ENCODE results near the gene POLR2I. TPM values are rescaled to one million over a fixed set of nuclear protein-coding genes. Genes with fewer than 3 reads are reported as not detected.

The POLR2I gene
- total RNA-seq, 1 donor from 2014 or later: 62.2 TPM

DNA sequence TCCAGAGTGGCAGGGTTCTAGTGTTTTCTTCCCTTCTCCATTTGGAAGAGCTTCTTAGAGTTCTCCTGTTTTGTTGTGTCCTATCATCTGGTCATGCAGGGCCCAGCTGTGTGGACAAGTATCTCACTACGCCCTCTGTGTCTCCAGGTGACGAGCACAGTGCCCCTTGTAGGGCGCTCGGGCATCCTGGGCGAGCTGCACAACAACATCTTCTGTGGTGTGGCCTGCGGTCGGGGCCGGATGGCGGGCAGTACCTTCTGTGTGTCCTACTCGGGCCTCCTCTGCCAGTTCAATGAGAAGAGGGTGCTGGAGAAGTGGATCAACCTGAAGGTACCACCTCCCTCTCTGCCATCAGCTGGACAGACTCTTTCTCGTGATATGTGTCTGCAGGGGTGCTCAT, 47.0 kb downstream of the POLR2I start:
- H3K4me3 Mint-ChIP-seq (ENCODE audit: unreplicated experiment): no peak overlapping the region

DNA sequence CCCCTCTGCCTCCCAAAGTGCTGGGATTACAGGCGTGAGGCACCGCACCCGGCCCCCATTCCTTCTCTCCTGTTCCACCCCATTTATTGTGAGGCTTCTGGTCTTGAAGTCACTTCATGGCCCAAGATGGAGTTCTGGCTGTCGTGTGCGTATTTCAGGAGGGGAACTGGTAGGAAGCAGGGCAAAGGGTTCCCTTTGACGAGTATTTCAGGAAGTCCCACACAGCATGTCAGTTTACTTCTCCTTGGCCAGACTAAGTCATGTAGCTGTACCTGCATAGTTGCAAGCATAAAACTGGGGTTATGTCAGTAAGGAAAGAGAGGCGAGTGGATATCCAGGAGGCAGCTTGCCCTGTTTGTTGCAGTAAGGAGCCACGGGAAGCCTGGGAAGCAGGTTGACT, 49.8 kb downstream of the POLR2I start:
- Mint-ChIP-seq H3K27ac (ENCODE audit: unreplicated experiment) (no peak overlapping the region), H3K27me3 (ENCODE audit: unreplicated experiment) (no peaks in the 10 kb centered on the region), H3K9me3 (ENCODE audit: unreplicated experiment) (no peaks in the 10 kb centered on the region), H3K4me3 (ENCODE audit: unreplicated experiment) (no peak overlapping the region), H3K36me3 (ENCODE audit: unreplicated experiment) (peaks cover 5% of the 10 kb centered on the region), H3K4me1 (ENCODE audit: unreplicated experiment) (no peaks in the 10 kb centered on the region)
- TF ChIP-seq, protein P1, sequence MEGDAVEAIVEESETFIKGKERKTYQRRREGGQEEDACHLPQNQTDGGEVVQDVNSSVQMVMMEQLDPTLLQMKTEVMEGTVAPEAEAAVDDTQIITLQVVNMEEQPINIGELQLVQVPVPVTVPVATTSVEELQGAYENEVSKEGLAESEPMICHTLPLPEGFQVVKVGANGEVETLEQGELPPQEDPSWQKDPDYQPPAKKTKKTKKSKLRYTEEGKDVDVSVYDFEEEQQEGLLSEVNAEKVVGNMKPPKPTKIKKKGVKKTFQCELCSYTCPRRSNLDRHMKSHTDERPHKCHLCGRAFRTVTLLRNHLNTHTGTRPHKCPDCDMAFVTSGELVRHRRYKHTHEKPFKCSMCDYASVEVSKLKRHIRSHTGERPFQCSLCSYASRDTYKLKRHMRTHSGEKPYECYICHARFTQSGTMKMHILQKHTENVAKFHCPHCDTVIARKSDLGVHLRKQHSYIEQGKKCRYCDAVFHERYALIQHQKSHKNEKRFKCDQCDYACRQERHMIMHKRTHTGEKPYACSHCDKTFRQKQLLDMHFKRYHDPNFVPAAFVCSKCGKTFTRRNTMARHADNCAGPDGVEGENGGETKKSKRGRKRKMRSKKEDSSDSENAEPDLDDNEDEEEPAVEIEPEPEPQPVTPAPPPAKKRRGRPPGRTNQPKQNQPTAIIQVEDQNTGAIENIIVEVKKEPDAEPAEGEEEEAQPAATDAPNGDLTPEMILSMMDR (IDR thresholded peaks at IDR 0.05): no peak
- no peak for DNase-seq (ENCODE audit: extremely low spot score, unreplicated experiment)

More for the DNA sequence above, 47.0 kb downstream of the POLR2I start:
- Mint-ChIP-seq H3K27me3 (ENCODE audit: unreplicated experiment) (no peaks in the 10 kb centered on the region), H3K9me3 (ENCODE audit: unreplicated experiment) (no peaks in the 10 kb centered on the region), H3K4me1 (ENCODE audit: unreplicated experiment) (peaks cover 6% of the 10 kb centered on the region), H3K27ac (ENCODE audit: unreplicated experiment) (no peak overlapping the region), H3K36me3 (ENCODE audit: unreplicated experiment) (peaks cover 9% of the 10 kb centered on the region)
- no peak for DNase-seq (ENCODE audit: extremely low spot score, unreplicated experiment)
- TF ChIP-seq, protein P1 (IDR thresholded peaks at IDR 0.05): no peak

Other genes starting within 250 kb of the POLR2I start
- 12.6 and 14.7 TPM in 2 replicates for gene APLP1, start 246.3 kb downstream of the POLR2I start, total RNA-seq
- gene NFKBID, start 214.3 kb downstream of the POLR2I start, total RNA-seq: 6.2 and 6.8 TPM in 2 replicates
- gene HCST, start 212.3 kb downstream of the POLR2I start, total RNA-seq: 0.81 and 0.97 TPM in 2 replicates
- not detected in 2 replicates for gene TYROBP, start 206.6 kb downstream of the POLR2I start, total RNA-seq
- 24.3 and 25.0 TPM in 2 replicates for gene LRFN3, start 178.5 kb downstream of the POLR2I start, total RNA-seq
- 15.4 and 15.5 TPM in 2 replicates for gene SDHAF1, start 119.7 kb downstream of the POLR2I start, total RNA-seq
- 0.55 TPM in 1 of 2 replicates, not detected in the other for gene SYNE4, start 106.1 kb downstream of the POLR2I start, total RNA-seq
- gene ALKBH6, start 100.7 kb downstream of the POLR2I start, total RNA-seq: 13.0 and 16.0 TPM in 2 replicates
- 72.8 and 78.3 TPM in 2 replicates for gene CLIP3, start 82.0 kb downstream of the POLR2I start, total RNA-seq
- 7.3 and 8.0 TPM in 2 replicates for gene THAP8, start 60.6 kb downstream of the POLR2I start, total RNA-seq
- gene WDR62, start 60.0 kb downstream of the POLR2I start, total RNA-seq: 4.6 and 4.9 TPM in 2 replicates
- gene OVOL3, start 3.7 kb downstream of the POLR2I start, total RNA-seq: not detected in 2 replicates
- gene TBCB, start 593 bp upstream of the POLR2I start, total RNA-seq: 172 and 177 TPM in 2 replicates
- gene CAPNS1, start 25.2 kb upstream of the POLR2I start, total RNA-seq: 789 and 808 TPM in 2 replicates
- gene COX7A1, start 37.6 kb upstream of the POLR2I start, total RNA-seq: not detected in 2 replicates
- 6.6 and 7.8 TPM in 2 replicates for gene ZNF565, start 99.8 kb upstream of the POLR2I start, total RNA-seq
- 66.3 and 70.0 TPM in 2 replicates for gene ZNF146, start 100.2 kb upstream of the POLR2I start, total RNA-seq